Inflammatory macrophage treated with lipopolysaccharide for 4 hours (primary cell): ENCODE measurements around the gene RHBG.

Experiments used
- DNase-seq: peaks from one replicate; pipeline ENCODE4 v3.0.0-alpha.2; 2020

RHBG gene

GRCh38 chr1:156428746-156429288, 59.8 kb downstream of the RHBG start:
- DNase-seq, result no peak

- DNase-seq, result no peak
These were observed 60.5 kb downstream of the RHBG start for GRCh38 chr1:156429313-156430060.

GRCh38 chr1:156430303-156430702, 61.3 kb downstream of the RHBG start:
- DNase-seq, result no peak

- no peak for DNase-seq
These were observed 61.9 kb downstream of the RHBG start for GRCh38 chr1:156430866-156431265.

GRCh38 chr1:156431366-156431765, 62.4 kb downstream of the RHBG start:
- DNase-seq, result no peak

- DNase-seq, result no peak
These were observed 63.0 kb downstream of the RHBG start for GRCh38 chr1:156431769-156432668.

- DNase-seq, result no peak
These were observed 63.6 kb downstream of the RHBG start for GRCh38 chr1:156432669-156433018.

GRCh38 chr1:156433032-156433431, 64.0 kb downstream of the RHBG start:
- DNase-seq, result no peak

- no peak for DNase-seq
These were observed 64.6 kb downstream of the RHBG start for GRCh38 chr1:156433602-156434001.
